GM18498 (cell line): Measurements from ENCODE around the gene TMBIM4.
"Not testable (repeated sequence)": the region's sequence is repeated elsewhere in the genome, so short reads cannot be mapped to it uniquely, and the experiment has no call there.

Experiments
- ATAC-seq: cut with Tn5 transposase; IDR thresholded peaks from one replicate; pipeline ENCODE4 v1.9.1; 2021; ENCODE audit warnings: mild to moderate bottlenecking, moderate library complexity; ENCODE audit not compliant: unreplicated experiment

TMBIM4 gene, protein sequence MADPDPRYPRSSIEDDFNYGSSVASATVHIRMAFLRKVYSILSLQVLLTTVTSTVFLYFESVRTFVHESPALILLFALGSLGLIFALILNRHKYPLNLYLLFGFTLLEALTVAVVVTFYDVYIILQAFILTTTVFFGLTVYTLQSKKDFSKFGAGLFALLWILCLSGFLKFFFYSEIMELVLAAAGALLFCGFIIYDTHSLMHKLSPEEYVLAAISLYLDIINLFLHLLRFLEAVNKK

DNA sequence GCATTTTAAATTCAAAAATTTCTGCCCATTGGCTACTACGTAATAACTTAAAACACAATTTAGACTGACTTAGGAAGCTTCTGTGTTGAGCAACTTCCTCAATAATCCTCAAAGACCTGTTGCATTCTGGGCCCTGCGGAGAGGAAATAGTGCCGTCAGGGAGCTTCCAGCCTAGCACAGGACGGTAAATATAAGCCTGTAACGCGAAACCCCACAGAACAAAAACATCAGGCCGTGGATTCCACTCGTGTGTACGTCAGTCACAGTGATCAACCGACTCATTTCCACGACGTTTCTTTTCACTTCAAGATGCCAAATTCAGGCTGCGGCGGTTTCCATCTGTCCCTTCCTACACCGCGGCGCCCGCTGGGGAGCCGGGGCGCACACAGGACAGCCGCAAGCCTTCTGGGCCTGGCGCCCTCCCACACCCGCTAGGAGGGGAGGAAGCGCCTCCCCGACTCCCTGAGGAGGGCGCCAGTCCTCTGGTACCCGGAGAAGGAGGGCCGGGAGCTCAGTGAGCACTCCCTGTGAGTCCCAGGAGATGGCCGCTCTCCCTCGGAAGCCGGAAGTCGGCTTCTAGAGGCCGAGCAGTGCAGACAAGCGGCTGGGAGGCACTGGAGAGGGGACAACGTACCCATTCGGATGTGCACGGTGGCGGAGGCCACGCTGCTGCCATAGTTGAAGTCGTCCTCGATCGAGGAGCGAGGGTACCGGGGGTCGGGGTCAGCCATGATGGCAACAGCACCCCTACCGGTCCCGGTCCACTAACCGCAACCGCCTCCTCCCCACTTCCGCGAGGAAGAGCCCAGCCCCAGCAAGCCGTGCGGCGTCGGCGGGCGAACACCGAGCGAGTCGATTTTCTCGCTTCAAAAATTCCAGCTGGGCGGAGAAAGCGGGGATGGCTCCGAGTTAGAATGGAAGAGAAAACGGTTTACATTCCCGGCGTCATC lies at the start of gene TMBIM4:
Gene TMBIM4 (minus strand): TSS at position 776 of the 950 bp plus-strand sequence. CDS start 45 bp downstream, at position 731.
- ATAC-seq = peak; percentile 88

DNA sequence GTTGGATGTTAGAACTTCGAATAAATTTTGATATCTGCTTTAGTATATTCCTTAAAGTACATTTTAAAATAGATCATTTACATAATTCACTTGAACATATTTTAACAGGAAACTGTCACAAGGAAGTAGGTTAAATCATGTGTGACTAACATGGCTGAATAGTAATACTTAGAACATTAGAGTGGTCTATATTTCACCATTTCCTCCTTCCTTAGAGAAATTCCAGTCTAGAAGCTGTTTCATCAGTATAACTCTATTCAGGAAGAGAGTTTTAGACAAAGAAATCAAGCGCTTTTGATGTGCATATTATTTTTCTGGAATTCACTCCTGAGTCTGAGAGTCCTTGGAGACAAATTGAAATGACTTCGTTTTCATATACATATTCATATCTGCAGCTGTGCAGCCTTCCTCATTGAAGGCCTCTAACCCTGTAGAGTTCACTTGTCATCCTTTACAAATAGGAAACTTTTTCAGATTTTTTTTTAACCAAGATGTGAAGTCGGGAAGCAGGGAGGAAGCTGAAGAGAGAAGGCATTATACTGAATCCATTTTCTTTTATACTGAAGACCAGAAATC lies 47.6 kb upstream of the TMBIM4 start:
- no peak for ATAC-seq

DNA sequence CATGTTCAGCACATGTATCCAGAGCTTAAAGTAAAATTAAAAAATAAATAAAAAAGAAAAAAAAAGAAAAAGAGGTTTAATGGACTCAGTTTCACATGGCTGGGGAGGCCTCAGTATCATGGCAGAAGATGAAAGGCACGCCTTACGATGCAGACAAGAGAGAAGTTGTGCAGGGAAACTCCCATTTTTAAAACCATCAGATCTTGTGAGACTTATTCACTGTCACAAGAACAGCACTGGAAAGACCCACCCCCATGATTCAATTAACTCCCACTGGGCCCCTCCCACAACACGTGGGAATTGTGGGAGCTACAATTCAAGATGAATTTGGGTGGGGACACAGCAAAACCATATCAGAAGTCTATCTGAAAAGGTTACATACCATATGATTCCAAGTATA lies 43.2 kb upstream of the TMBIM4 start:
- ATAC-seq = not testable (repeated sequence)

DNA sequence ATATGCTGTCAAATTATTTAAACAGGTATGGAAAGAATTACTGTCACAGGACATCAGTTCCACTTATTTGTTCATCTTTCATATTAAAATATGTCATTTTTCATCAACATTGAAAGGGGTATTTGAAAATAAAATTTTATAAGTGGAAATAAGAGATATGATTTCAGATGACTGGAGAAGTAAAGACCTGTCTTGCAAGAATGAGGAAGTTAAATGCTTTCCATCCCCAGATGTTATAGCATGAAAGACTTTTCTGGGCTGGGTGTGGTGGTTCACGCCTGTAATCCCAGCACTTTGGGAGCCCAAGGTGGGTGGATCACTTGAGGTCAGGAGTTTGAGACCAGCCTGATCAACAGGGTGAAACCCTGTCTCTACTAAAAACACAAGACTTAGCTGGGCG lies 41.8 kb upstream of the TMBIM4 start:
- ATAC-seq = not testable (repeated sequence)

DNA sequence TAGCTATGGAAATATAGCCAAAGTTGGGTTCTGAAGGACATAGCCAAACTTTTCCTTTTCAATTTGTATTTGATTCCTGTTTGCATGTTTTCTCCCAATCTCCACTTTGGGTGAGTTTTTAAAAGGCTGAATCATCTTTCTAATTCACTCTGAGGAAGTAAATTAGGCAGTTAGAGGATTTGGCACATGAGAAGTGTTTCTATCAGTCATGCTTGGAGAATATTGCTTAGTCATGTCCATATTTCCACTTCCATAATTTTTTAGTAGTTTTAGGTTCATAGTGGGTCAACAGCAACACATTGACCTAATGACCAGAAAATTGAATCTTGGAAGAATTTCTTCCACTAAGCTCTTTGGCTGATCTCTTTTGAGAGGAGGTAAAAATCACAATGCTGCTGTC lies 41.0 kb upstream of the TMBIM4 start:
- no peak for ATAC-seq

DNA sequence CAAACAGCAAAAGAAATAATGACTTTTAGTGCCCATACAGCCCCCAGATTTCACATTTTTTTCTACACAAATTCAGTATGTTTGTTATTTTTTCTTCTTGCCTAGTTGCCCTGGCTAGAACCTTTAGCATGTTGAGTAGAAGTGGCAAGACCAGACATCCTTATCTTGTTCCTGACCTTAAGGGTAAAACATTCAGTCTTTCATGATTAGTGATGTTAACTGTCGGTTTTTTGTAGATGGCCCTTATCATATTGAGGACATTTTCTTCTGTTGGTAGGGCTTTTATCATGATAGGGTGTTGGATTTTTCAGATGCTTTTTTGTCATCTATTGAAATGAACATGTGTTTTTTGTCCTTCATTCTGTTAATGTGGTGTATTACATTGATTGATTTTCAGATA lies 36.3 kb upstream of the TMBIM4 start:
- no peak for ATAC-seq

DNA sequence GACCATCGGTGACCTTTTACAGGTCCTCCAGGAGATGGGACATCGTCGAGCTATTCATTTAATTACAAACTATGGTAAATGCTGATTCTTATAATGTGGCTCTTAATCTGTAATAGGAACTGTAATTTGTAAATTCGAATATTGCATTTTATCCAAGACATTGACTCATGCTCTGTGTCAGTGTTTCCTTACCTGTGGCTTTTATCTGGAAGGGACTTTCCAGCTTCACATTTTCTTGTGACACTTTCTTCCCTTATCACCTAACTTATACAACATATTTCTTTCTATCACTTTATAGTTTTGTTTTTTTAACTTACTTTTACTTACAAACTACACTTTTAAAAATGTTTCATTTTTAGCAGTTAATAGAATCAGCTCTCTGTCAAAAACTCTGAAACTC lies 34.0 kb upstream of the TMBIM4 start:
- ATAC-seq = no peak

DNA sequence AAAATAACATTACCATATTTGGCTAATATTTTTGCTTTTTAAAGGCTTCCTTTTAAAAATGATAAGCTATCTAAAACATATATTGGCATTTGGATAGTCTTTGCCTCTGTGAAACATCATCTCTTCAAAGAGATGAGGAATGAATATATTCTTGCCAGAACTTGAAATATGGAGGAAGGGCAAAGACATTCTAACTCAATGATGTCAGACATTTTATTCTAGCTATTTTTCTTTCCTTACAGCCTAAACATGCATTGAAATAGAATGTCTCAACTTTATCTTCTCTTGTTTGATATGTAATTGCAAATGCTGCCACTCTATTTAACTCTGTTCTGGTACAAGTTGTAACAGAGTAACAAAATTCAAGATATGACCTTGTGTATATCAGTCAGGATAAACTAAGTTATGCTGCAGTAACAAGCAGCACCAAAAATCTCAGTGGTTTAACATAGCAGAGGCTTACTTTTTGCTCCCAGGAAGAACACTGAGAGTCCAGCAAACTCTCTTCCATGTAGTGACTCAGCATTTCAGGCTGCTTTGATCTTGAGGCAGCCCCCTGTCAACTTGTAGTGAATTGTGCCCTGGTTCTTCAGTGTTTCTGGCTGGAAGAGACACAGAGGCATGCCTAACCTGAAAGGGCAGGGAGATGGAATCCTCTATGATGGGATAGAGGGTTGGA lies 30.2 kb upstream of the TMBIM4 start:
- ATAC-seq = no peak

DNA sequence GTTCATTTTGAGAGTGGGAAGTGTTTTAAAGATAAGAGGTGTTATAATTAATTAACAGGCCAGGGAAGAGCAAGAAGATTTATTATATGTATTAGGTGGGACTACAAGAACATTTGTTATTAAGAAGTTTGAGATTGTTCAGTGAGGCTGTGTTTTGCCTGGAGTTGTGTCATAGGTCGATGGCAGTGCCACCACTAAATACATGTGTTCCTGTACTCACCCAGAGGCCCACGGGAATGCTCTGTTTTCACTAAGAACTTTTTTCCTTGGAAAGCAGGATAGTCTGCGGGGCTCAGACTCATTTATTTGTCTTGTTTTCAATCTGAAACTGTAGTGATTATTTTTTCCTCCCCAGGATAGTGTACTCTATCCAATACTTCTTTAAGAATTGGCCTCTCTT lies 29.3 kb upstream of the TMBIM4 start:
- ATAC-seq = no peak

DNA sequence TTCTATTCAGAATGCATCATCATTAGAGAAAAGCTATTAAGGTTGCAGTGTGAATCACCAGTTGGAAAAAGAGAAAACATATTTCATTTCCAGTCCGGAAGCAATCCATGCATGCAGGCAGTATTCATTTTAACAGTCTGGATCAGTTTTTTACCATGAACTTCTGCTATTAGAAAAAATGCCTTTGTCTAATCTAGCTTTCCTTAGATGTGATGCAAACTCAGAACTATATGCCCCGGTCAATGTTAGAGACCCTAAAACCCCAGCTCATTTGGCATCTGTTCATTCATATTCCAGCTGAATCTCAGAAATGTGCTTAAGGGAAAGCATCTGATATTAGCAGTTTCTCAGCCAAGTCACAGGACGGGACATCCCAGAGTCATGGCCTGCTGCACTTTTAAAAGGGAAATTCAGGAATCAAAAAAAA lies 27.7 kb upstream of the TMBIM4 start:
- no peak for ATAC-seq

DNA sequence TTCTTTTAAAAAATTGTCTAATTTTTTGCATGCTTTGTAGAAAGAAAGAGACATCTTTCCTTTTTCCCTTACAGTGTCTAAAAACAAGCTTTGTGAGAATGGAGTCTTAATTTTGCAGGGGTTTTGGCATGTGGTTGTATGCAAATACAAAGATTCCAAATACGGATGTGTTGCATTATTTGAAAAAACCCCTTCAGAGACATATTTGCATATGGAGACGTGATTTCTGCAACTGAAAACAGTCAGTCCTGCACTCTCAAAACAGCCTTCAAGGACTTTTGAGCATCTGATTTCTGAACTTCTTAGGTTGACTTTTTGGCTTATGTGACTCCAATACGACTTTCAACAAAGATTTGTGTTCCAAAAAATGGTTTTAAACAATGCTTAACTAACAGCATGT lies 27.0 kb upstream of the TMBIM4 start:
- ATAC-seq = peak; percentile 92

DNA sequence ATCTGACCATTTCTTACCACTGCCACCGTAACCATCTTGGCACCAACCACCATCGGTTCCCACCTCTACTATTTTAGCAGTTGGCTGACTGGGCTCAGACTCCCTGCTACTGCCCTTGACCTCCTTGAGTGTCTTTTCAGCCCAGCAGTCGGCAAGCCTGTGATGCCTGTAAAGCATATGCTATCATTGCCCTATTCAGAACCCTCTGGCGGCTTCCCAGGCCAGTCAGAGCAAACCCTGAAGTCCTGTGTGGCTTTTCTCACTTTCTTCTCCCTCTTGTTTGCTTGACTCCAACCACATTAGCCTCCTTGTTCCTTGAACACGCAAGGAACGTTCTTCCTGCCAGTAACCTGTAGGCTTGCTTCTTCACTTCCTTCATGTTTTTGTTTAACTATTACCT lies 25.4 kb upstream of the TMBIM4 start:
- no peak for ATAC-seq

DNA sequence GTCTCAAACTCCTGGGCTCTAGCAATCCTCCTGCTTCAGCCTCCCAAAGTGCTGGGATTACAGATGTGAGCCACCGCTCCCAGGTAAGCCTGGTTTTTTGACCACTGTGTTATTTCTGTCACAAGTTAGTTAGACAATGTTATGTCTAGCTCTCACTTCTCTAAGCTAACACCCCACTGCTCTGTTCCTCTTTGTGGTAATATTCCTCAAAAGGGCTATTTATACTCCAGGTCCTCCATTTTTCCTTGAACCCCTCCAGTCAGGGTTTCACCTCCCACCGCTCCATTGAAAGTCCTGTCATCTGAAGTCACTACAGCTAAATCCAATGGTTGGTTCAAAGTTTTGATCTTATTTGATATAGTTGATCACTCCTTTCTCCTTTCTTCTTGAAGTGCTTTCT lies 24.3 kb upstream of the TMBIM4 start:
- ATAC-seq = no peak

DNA sequence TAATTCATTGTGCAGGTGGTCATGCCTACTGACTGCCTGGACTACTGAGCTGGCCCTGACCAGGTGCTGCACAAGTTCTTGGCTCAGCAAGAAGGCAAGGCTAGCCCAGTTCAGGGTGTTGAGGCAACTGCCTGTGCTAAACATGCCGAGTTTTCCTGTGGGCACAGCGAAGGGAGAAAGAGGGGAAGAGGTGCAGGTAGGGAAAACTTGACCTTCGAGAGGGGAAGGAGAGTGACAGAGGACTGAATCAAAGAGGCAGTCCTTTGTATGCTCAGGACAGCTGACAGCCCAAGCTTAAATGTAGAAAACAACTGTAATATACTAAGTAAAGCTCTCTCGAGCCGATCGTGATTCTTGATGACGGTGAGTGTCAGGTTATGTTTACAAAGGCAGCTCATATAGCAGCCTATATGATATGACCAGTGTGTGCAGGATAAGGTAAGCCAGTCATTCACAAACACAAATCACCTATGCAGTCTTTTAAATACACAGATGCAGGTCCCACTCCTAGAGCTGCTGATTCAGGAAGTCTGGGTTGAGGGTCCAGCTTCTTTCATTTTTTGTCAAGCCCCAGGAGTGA lies 21.8 kb upstream of the TMBIM4 start:
- no peak for ATAC-seq

DNA sequence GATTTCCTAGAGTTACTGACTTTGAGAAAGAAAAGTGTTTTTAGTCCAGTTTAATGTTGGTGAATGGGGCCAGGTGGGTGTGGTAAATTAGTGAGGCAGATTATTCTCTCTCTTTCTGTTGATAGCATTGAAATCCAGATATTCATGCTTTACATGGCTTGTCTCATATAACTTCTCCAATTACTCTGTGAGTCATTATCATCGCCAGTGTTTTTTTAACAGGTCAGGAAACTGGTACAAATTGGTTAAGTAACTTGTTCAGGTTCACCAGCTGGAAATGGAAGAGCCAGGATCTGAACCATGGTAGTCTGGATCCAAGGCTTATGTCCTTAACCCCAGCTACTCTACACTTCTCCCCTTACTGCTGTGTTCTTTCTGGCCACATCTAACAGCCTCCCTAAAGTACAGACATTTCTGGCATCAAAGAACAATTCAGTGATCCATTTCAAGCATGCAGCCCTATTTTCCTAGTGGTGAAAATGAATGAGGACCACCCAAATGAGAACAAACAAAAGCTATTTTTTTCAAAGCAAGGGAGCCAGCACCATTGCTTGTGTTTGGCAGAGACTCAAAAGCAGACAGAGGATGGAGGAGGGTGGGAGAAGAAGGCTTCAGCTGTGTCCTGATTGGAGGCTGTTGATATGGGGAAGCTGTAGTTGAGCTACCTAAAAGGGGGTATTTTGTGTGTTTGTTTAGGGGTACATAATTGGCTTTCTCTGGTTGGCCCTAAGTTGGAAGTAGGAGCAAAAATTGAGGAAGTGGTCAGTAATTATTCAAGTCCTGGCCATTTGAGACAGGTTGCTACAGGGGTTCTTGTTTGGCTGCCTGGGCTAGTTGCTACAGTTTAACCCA lies 20.9 kb upstream of the TMBIM4 start:
- ATAC-seq = no peak

DNA sequence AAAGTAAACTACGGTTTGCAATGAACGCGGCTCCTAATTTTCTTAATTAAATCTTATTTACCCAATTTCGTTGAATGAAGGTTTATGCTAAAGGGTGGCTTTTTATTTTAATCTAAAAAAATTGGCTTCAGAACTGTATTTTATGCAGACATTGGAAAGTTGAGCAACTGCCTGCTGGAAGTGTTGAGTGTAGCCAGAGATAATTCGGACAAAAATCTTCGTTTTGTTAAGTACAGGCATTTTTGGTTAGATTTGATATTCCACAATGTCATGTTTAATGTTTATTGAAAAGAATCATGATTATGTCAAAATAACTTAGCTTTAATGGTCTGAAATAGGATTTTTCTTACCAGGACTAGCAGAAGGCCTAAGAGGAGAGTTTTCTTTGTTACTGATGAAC lies 20.1 kb upstream of the TMBIM4 start:
- no peak for ATAC-seq

DNA sequence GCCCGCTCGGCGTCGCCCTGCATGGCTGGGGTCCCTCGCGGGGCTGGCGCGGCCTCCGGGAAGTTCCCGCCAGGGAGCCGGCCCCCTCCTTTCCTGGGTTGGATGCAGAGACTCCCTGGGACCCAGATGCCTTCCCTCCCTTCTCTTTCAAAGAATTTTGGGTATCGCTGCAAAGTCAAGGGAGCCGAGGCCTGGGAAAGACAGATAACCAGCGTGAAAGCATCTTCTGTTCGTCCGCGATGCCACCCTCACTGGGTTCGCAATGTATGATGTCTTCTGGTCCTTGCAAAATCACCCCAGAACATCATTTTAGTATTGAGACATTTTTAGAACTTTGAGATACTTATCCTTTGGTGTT lies 19.7 kb upstream of the TMBIM4 start:
- peak; percentile 10 for ATAC-seq

DNA sequence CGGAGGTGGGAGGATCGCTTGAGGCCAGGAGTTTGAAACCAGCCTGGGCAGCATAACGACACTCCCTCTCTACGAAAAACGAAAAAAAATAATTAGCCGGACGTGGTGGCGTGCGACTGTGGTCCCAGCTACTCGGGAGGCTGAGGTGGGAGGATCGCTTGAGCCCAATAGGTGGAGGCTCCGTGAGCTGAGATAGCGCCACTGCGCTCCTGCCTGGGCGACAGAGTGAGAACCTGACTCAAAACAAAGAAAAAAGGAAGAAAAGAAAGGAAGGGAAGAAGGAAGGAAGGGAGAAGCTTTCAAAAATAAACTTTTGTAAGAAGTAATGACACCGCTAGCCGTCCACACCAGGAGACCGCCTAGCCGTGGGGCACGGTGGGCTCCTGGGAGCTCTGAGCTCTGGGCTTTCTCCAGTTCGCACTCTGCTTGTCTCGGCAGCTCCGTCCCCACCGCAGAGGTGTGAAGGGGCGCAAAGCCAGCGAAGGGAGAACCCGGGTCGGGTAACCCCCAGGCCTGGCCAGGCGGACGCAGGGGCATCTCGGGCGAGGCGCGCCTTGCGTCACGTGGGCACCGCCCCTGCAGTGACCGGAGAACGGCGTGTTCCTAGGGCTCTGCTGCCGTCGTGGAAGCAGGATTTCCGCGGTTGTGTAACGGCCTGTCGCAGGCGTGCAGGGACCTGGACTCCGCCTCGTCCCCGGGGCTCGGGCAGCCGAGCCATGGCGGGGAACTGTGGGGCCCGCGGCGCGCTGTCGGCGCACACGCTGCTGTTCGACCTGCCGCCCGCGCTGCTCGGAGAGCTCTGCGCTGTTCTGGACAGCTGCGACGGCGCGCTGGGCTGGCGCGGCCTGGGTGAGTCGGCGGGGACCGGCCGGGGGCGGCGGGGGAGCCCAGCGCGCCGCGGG lies 19.0 kb upstream of the TMBIM4 start, which contains the start of gene IRAK3:
Gene IRAK3 (plus strand): TSS at position 631 of the 902 bp plus-strand sequence. CDS start 86 bp downstream, at position 717.
- peak; percentile 73 for ATAC-seq

DNA sequence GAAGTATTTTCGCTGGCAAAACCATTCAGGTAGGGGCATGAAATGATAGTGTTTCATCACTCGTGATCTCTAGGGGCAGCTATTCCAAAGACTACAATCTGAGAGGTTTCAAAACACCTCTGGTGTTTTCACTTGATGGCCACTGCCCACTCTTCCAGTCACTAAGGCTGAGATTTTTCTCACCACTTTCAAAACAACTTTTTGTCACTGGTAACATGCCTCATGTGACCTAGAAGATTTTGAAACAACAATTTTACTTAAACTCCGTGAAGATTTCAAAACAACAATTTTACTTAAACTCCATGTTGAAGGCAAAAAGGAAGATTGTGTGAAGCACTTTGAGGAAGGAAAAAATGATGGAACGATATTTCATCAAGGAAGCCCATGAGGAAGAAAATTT lies 18.0 kb upstream of the TMBIM4 start:
- no peak for ATAC-seq
